Stomach (tissue), 9 donors: Measurements from ENCODE around the gene ATXN2. TPM values are rescaled to one million over a fixed set of nuclear protein-coding genes. Genes with fewer than 3 reads are reported as not detected.
A peak's percentile ranks its signal among the peaks of the same experiment; 100 is the strongest.

ENCODE experiments used
- DNase-seq, 2 donors: peaks; one replicate each; pipeline versions ENCODE4 v3.0.0 to v3.0.0-alpha.2; 2013 to 2019
- H3K27ac ChIP-seq, 5 donors: fragments of 200-600 bp in 4 of 5; sonication (generic) in 4 of 5; one replicate each; pipeline ENCODE4 v1.5.1; 2013 to 2019; ENCODE audit warnings: mild to moderate bottlenecking in 1 of 5, moderate library complexity in 1 of 5
- H3K27me3 ChIP-seq, 3 donors: fragments of 200-600 bp; sonication (generic); one replicate each; pipeline ENCODE4 v1.5.1; 2017 to 2019; ENCODE audit warnings: mixed run types in 1 of 3
- H3K36me3 ChIP-seq, 4 donors: fragments of 200-600 bp; sonication (generic); 1 replicate in 3 of 4; 2 replicates in 1 of 4; pipeline ENCODE4 v1.5.1; 2016 to 2019
- H3K4me1 ChIP-seq, 4 donors: fragments of 200-600 bp; sonication (generic); one replicate each; pipeline ENCODE4 v1.5.1; 2016 to 2019
- H3K4me3 ChIP-seq, 4 donors: fragments of 200-600 bp; sonication (generic) in 3 of 4; one replicate each; pipeline ENCODE4 v1.5.1; 2016 to 2019; ENCODE audit warnings: mild to moderate bottlenecking in 1 of 4
- H3K9me3 ChIP-seq, 4 donors: fragments of 200-600 bp; sonication (generic); one replicate each; pipeline ENCODE4 v1.5.1; 2016 to 2019
- CTCF ChIP-seq, 7 experiments: fragments of 450-650 bp in 4 of 7; fragments of 200-600 bp in 3 of 7; sonication (generic) in 3 of 7; IDR thresholded peaks; one replicate each; pipeline ENCODE4 v1.5.1; 2016 to 2019; ENCODE audit warnings: antibody characterized with exemption in 7 of 7, control low read depth in 2 of 7, mild to moderate bottlenecking in 1 of 7
- EP300 ChIP-seq: sonication (generic); formaldehyde crosslinking; IDR thresholded peaks from one replicate; pipeline ENCODE4 v1.6.1; 2017; ENCODE audit warnings: antibody characterized with exemption
- POLR2A ChIP-seq, 4 donors: fragments of 450-650 bp; IDR thresholded peaks; one replicate each; pipeline ENCODE4 v1.6.1; 2016; ENCODE audit warnings: antibody characterized with exemption in 4 of 4, control low read depth in 2 of 4, mild to moderate bottlenecking in 1 of 4, moderate library complexity in 1 of 4
- POLR2AphosphoS5 ChIP-seq, 3 donors: sonication (generic); formaldehyde crosslinking; IDR thresholded peaks; one replicate each; pipeline ENCODE4 v1.6.1; 2016; ENCODE audit warnings: antibody characterized with exemption in 3 of 3
- WGBS, 5 donors: extraction: QIAGEN DNeasy Blood & Tissue Kit in 3 of 5; methylation state at CpG; one replicate each; pipeline versions ENCODE4 v1.1.5 to v1.1.7; 2013 to 2018; 5-methylcytosine and 5-hydroxymethylcytosine counted together
- intact Hi-C: fragments of 100-400 bp; cut with DNase I; formaldehyde crosslinking; loops from one replicate; pipeline ENCODE4 v1.15.1; 2023; ENCODE audit warnings: low total_unique reads
- polyA plus RNA-seq, 3 donors: library from polyadenylated mRNA; stranded (reverse); fragments of 200-250 nt; gene quantifications; one replicate each; pipeline ENCODE4 v1.2.3, GENCODE V29; 2013
- total RNA-seq, 5 donors: library from RNA; depleted of rRNA; stranded (reverse); fragments of >200 nt; gene quantifications; one replicate each; pipeline versions ENCODE4 v1.1.0 to v1.2.3, GENCODE V29; 2014 to 2016
- donor health status: healthy with polysubstance abuse.
- donor health status: Bipolar disorder and iron deficiency.
- donor health status: healthy.

Gene ATXN2
- total and polyA plus RNA-seq, 8 donors: 11.1 to 131 (median 61.2) TPM

DNA sequence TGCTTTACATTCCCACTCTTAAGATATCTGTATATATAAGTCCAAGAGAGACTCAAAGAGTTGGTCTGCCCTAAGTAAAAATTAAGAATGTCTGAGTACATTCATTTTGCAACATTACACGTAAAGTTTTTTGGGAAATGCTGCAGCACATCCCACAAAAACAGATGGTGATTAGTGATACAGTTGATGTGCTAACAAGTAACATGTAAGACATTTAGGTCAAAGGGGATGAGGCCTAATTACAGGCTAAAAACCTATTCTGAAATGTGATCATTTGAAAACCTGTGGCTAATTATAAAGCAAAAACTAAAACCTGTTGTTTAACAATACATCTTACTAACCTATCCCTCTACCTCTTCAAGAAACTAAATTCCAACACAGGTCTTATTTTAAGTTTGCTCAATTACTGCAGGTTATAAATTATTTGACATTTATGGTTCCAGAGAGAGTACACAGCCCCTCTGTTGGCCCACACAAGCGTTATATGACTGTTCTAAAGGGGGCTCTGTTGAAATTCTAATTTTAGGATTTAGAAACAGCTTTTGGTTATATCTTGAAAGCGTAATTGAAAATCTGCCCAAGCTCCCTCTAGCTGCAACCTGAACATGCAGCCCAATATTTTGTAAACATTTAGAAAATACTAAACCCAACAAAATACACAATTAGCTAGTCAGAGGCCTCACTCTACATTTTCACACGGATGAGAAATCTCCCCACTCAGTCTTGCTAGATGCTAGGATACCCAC is 43.7 kb upstream of the ATXN2 start:
- H3K27ac ChIP-seq: peak overlapping the region; percentile 24 to 76 (median 68)
- intact Hi-C loops: no loop called here
- H3K36me3 ChIP-seq: peaks cover 35 to 71% (median 64%) of the 10 kb centered on the region in 4 donors
- no peak for DNase-seq
- peaks cover 9 to 26% (median 19%) of the 10 kb centered on the region in 4 donors for H3K4me1 ChIP-seq
- 59 to 68% (median 62%) methylated on average over 4 of the region's 4 CpGs for WGBS, 5 donors
- no peaks in the 10 kb centered on the region for H3K9me3 ChIP-seq
- no peaks in the 10 kb centered on the region for H3K27me3 ChIP-seq
- TF ChIP-seq EP300: no peak
- TF ChIP-seq CTCF (IDR thresholded peaks at IDR 0.05): peak in 1 of 7 experiments; percentile 5
- no peak for TF ChIP-seq POLR2A (IDR thresholded peaks at IDR 0.05)
- no peak overlapping the region for H3K4me3 ChIP-seq

DNA sequence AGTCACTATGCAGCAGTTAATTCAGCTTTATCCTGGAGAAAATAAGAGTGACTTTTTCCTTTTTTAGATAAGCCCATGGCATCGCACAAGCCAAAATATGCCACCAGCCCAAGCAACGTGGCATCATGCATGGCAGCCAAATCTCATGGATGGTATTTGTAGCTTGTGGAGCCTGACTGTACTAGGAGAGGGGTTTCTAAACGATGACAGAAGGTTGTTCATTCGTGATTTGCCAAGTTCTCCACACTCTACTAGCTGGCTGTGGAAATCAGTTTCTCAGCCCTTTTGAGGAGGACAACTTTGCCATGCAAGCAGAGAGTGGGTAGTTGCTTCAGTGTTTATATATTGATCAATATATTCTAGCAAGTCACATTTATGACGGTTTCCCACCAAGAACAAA is 41.4 kb upstream of the ATXN2 start:
- H3K27ac ChIP-seq: no peak overlapping the region
- intact Hi-C loops: no loop called here
- DNase-seq: no peak
- H3K9me3 ChIP-seq: no peaks in the 10 kb centered on the region
- H3K4me1 ChIP-seq: peaks cover 13 to 44% (median 31%) of the 10 kb centered on the region in 4 donors
- H3K36me3 ChIP-seq: peaks cover 13 to 48% (median 40%) of the 10 kb centered on the region in 4 donors
- no peaks in the 10 kb centered on the region for H3K27me3 ChIP-seq
- no peak for TF ChIP-seq POLR2AphosphoS5 (IDR thresholded peaks at IDR 0.05)
- TF ChIP-seq EP300: no peak
- no peak for TF ChIP-seq CTCF (IDR thresholded peaks at IDR 0.05)
- no peak for TF ChIP-seq POLR2A (IDR thresholded peaks at IDR 0.05)
- no peak overlapping the region for H3K4me3 ChIP-seq
- 78 to 93% (median 87%) methylated on average over 5 of the region's 5 CpGs for WGBS, 5 donors

- intact Hi-C loops: no loop called here
- WGBS, 5 donors: 53 to 69% (median 66%) methylated on average over 6 of the region's 6 CpGs
- TF ChIP-seq EP300 (no peak), POLR2A (IDR thresholded peaks at IDR 0.05) (no peak), CTCF (IDR thresholded peaks at IDR 0.05) (no peak), POLR2AphosphoS5 (IDR thresholded peaks at IDR 0.05) (no peak)
- Histone ChIP-seq H3K4me1 (peaks cover 9 to 39% (median 28%) of the 10 kb centered on the region in 4 donors), H3K4me3 (no peak overlapping the region), H3K27me3 (no peaks in the 10 kb centered on the region), H3K9me3 (no peaks in the 10 kb centered on the region), H3K36me3 (peaks cover 0 to 28% (median 21%) of the 10 kb centered on the region in 4 donors), H3K27ac (no peak overlapping the region)
- DNase-seq: peak in 1 of 2 donors; percentile 12
These were observed 39.4 kb upstream of the ATXN2 start for GRCh38 chr12:111638556-111638955.

- TF ChIP-seq POLR2A (IDR thresholded peaks at IDR 0.05): no peak
- TF ChIP-seq EP300: no peak
- TF ChIP-seq CTCF (IDR thresholded peaks at IDR 0.05): no peak
- no peak for TF ChIP-seq POLR2AphosphoS5 (IDR thresholded peaks at IDR 0.05)
- H3K27ac ChIP-seq: peak overlapping the region in 4 of 5 donors; percentile 38 to 71 (median 60)
- no peaks in the 10 kb centered on the region for H3K27me3 ChIP-seq
- WGBS, 5 donors: 12 to 35% (median 28%) methylated on average over 19 of the region's 19 CpGs
- intact Hi-C loops: no loop called here
- peaks cover 0 to 13% (median 5%) of the 10 kb centered on the region in 4 donors for H3K36me3 ChIP-seq
- peak; percentile 28 to 86 for DNase-seq
- peak overlapping the region in 2 of 4 donors; percentile 2 to 9 for H3K4me3 ChIP-seq
- H3K4me1 ChIP-seq: peaks cover 0 to 22% (median 16%) of the 10 kb centered on the region in 4 donors
- no peaks in the 10 kb centered on the region for H3K9me3 ChIP-seq
These were observed 37.3 kb upstream of the ATXN2 start for GRCh38 chr12:111636209-111636945.
